ENCODE results near the gene SEZ6L2.

SEZ6L2 gene

DNA sequence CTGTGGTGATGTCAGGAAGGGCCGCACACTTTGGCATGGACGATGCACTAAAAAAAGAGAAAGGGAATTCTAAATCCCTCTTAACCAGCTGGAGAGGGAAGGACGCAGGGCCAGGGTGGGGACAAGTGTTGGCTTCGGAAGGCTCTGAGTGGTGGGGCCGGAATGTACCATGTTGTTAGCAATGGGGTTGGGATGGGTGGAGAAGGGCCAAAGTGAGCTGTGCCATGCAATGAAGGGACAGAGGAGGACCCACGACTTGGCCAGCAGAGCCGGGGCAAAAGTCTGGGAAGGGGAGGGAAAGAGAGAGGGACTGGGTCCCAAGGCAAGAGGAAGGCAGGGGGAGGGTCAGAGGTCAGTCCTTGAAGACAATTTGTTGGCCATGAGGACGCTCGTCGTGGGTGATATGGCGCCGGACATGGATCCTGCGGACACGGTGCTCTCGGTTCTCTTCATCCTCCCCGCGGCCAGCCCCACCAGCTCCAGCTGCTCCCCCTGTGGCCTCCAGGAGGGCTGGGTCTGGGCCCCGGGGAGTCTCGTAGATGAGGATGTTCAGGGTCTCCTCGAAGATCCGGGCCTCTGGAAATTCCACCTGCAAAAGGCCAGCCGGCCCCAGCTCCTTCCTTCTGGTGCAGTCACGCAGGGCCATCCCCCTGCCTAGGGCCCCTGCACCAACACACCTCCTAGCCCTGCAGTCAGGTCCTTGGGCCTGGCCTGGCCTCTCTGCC, 7.3 kb upstream of the SEZ6L2 start:
- TF ChIP-seq YY1 (IDR thresholded peaks at IDR 0.05; ENCODE audit: low read depth): no peak
- TF ChIP-seq FOXM1 (IDR thresholded peaks at IDR 0.05; ENCODE audit: borderline replicate concordance, low read depth): no peak
- no peak for TF ChIP-seq CREB1 (IDR thresholded peaks at IDR 0.05; ENCODE audit: low read depth)
- no peak for TF ChIP-seq RAD21 (IDR thresholded peaks at IDR 0.05; ENCODE audit: low read depth)
- no peak for TF ChIP-seq CEBPB (IDR thresholded peaks at IDR 0.05)
- TF ChIP-seq TEAD4 (IDR thresholded peaks at IDR 0.05): no peak
- TF ChIP-seq EGR1 (IDR thresholded peaks at IDR 0.05): no peak
- no peak for TF ChIP-seq REST (IDR thresholded peaks at IDR 0.05; ENCODE audit: low read depth)
- TF ChIP-seq ZBTB7A (IDR thresholded peaks at IDR 0.05; ENCODE audit: low read depth): no peak
- TF ChIP-seq, protein P1, sequence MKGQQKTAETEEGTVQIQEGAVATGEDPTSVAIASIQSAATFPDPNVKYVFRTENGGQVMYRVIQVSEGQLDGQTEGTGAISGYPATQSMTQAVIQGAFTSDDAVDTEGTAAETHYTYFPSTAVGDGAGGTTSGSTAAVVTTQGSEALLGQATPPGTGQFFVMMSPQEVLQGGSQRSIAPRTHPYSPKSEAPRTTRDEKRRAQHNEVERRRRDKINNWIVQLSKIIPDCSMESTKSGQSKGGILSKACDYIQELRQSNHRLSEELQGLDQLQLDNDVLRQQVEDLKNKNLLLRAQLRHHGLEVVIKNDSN (IDR thresholded peaks at IDR 0.05): no peak
- TF ChIP-seq, protein P2, sequence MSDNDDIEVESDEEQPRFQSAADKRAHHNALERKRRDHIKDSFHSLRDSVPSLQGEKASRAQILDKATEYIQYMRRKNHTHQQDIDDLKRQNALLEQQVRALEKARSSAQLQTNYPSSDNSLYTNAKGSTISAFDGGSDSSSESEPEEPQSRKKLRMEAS (IDR thresholded peaks at IDR 0.05): no peak
- TF ChIP-seq NFIC (IDR thresholded peaks at IDR 0.05): no peak
- TF ChIP-seq EP300 (IDR thresholded peaks at IDR 0.05; ENCODE audit: borderline replicate concordance): no peak
- TF ChIP-seq TCF12 (IDR thresholded peaks at IDR 0.05; ENCODE audit: low read depth): no peak
- TF ChIP-seq TAF1 (IDR thresholded peaks at IDR 0.05; ENCODE audit: low read depth): no peak

DNA sequence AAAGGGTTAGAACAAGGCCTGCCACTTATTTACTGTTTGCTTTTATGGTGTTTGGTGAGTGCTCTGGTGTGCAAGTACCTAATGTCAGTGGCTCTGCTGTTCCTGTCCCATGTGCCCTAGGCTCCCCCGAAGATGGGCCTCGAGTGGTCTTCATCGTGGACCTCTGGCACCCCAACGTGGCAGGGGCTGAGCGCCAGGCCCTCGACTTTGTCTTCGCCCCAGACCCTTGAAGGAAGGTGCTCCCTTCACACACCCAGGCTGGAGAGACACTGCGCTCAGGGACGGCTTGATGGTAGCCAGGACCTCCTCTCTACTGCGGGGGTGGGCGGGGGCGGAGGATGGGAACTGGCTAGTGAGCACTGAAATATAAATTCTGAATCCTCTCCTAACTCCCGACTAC, 6.3 kb upstream of the SEZ6L2 start:
- no peak for TF ChIP-seq TCF12 (IDR thresholded peaks at IDR 0.05; ENCODE audit: low read depth)
- TF ChIP-seq EGR1 (IDR thresholded peaks at IDR 0.05): no peak
- TF ChIP-seq RAD21 (IDR thresholded peaks at IDR 0.05; ENCODE audit: low read depth): no peak
- no peak for TF ChIP-seq TAF1 (IDR thresholded peaks at IDR 0.05; ENCODE audit: low read depth)
- TF ChIP-seq TEAD4 (IDR thresholded peaks at IDR 0.05): no peak
- TF ChIP-seq, protein P1 (IDR thresholded peaks at IDR 0.05): no peak
- TF ChIP-seq, protein P2 (IDR thresholded peaks at IDR 0.05): no peak
- TF ChIP-seq CEBPB (IDR thresholded peaks at IDR 0.05): no peak

DNA sequence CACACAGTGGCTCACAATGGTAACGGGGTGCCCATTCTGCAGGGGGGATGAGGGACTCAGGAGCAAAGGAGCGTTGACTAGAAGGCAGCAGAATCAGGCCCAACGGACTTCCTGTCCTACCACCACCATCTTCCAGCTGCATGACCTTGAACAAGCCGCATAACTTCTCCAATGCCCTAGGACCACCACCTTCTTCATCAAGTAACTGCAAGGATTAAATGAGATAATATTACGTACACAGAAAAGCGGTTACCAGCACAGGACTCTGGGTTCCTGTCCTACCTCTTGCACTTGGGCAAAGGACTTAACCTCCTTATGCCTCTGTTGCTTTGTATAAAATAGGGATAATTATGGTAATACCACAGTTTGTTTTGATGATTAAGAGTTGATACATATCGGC, 5.6 kb upstream of the SEZ6L2 start:
- TF ChIP-seq EGR1 (IDR thresholded peaks at IDR 0.05) (no peak), TAF1 (IDR thresholded peaks at IDR 0.05; ENCODE audit: low read depth) (no peak), RAD21 (IDR thresholded peaks at IDR 0.05; ENCODE audit: low read depth) (no peak), NFIC (IDR thresholded peaks at IDR 0.05) (no peak), YY1 (IDR thresholded peaks at IDR 0.05; ENCODE audit: low read depth) (no peak), EP300 (IDR thresholded peaks at IDR 0.05; ENCODE audit: borderline replicate concordance) (no peak), TCF12 (IDR thresholded peaks at IDR 0.05; ENCODE audit: low read depth) (no peak), REST (IDR thresholded peaks at IDR 0.05; ENCODE audit: low read depth) (no peak), ZBTB7A (IDR thresholded peaks at IDR 0.05; ENCODE audit: low read depth) (no peak), CREB1 (IDR thresholded peaks at IDR 0.05; ENCODE audit: low read depth) (no peak), TEAD4 (IDR thresholded peaks at IDR 0.05) (no peak), CEBPB (IDR thresholded peaks at IDR 0.05) (no peak), FOXM1 (IDR thresholded peaks at IDR 0.05; ENCODE audit: borderline replicate concordance, low read depth) (no peak)
- TF ChIP-seq, protein P1 (IDR thresholded peaks at IDR 0.05): no peak
- TF ChIP-seq, protein P2 (IDR thresholded peaks at IDR 0.05): no peak

DNA sequence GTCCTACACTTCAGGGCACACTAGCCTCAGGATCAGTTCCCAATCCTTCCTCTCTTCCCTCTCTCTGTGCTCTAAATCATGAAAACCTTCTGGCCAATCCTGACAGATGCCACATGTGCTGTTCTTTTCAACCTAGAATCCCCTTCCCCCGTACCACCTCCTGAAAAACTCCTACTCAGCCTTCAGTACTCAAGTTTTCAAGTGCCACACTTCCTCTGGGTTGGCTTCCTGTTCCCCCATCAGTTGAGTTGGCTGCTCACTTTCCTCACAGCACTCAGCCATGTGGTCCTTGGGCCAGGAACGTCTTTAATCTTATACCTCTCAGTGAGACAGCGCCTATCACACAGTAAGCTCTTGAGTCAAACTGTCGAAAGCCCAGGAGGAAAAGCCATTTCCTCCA, 4.2 kb upstream of the SEZ6L2 start:
- no peak for TF ChIP-seq YY1 (IDR thresholded peaks at IDR 0.05; ENCODE audit: low read depth)
- TF ChIP-seq, protein P1 (IDR thresholded peaks at IDR 0.05): no peak
- TF ChIP-seq ZBTB7A (IDR thresholded peaks at IDR 0.05; ENCODE audit: low read depth): no peak
- TF ChIP-seq FOXM1 (IDR thresholded peaks at IDR 0.05; ENCODE audit: borderline replicate concordance, low read depth): no peak
- no peak for TF ChIP-seq NFIC (IDR thresholded peaks at IDR 0.05)
- no peak for TF ChIP-seq EP300 (IDR thresholded peaks at IDR 0.05; ENCODE audit: borderline replicate concordance)
- TF ChIP-seq, protein P2 (IDR thresholded peaks at IDR 0.05): no peak
- no peak for TF ChIP-seq CREB1 (IDR thresholded peaks at IDR 0.05; ENCODE audit: low read depth)
- TF ChIP-seq TCF12 (IDR thresholded peaks at IDR 0.05; ENCODE audit: low read depth): no peak
- no peak for TF ChIP-seq TAF1 (IDR thresholded peaks at IDR 0.05; ENCODE audit: low read depth)
- TF ChIP-seq EGR1 (IDR thresholded peaks at IDR 0.05): no peak
- TF ChIP-seq REST (IDR thresholded peaks at IDR 0.05; ENCODE audit: low read depth): no peak
- no peak for TF ChIP-seq CEBPB (IDR thresholded peaks at IDR 0.05)
- no peak for TF ChIP-seq TEAD4 (IDR thresholded peaks at IDR 0.05)
- no peak for TF ChIP-seq RAD21 (IDR thresholded peaks at IDR 0.05; ENCODE audit: low read depth)
